CD8-positive, alpha-beta memory T cell (primary cell): ENCODE data around the gene FAM241B. TPM values are rescaled to one million over a fixed set of nuclear protein-coding genes. Genes with fewer than 3 reads are reported as not detected.
A peak's percentile ranks its signal among the peaks of the same experiment; 100 is the strongest.

Source experiments
- CTCF ChIA-PET: fragments of 350-600 bp; sonication (Branson Sonifier 250); formaldehyde crosslinking; loops from one replicate; lab custom pipeline; 2021; ENCODE audit warnings: antibody characterized with exemption; lab: Charles Lee
- POLR2A ChIA-PET: fragments of 350-600 bp; sonication (Branson Sonifier 250); formaldehyde crosslinking; loops from one replicate; lab custom pipeline; 2021; ENCODE audit warnings: antibody characterized with exemption; lab: Charles Lee
- DNase-seq, 5 donors: peaks; one replicate each; pipeline versions ENCODE4 v3.0.0 to v3.0.0-alpha.2; 2020 to 2022; ENCODE audit warnings: mixed read lengths in 1 of 5
- H3K27ac ChIP-seq: one replicate; pipeline ENCODE4 v1.7.0; 2013; ENCODE audit warnings: low read depth, mild to moderate bottlenecking, low read length, moderate library complexity
- H3K27me3 ChIP-seq: 2 replicates; pipeline ENCODE4 v1.7.0; 2013; ENCODE audit warnings: low read length, mild to moderate bottlenecking; ENCODE audit not compliant: insufficient read depth, poor library complexity, severe bottlenecking
- H3K36me3 ChIP-seq: 2 replicates; pipeline ENCODE4 v1.7.0; 2013; ENCODE audit warnings: mild to moderate bottlenecking, low read length, moderate library complexity; ENCODE audit not compliant: insufficient read depth
- H3K4me1 ChIP-seq: 2 replicates; pipeline ENCODE4 v1.7.0; 2013; ENCODE audit warnings: mild to moderate bottlenecking, low read length, moderate library complexity; ENCODE audit not compliant: insufficient read depth
- H3K4me3 ChIP-seq: 2 replicates; pipeline ENCODE4 v1.7.0; 2013; ENCODE audit warnings: mild to moderate bottlenecking, low read length
- H3K9me3 ChIP-seq: 2 replicates; pipeline ENCODE4 v1.7.0; 2013; ENCODE audit warnings: mild to moderate bottlenecking, low read length
- H3K27ac Mint-ChIP-seq, 8 donors: one replicate each; pipeline ENCODE4 v1.8.0; 2020 to 2021; ENCODE audit warnings: mixed read lengths in 8 of 8, mild to moderate bottlenecking in 6 of 8, inconsistent platforms in 3 of 8, moderate library complexity in 3 of 8
- H3K27me3 Mint-ChIP-seq, 2 donors: one replicate each; pipeline ENCODE4 v1.8.0; 2020 to 2021; ENCODE audit warnings: mixed read lengths in 2 of 2, mild to moderate bottlenecking in 1 of 2, moderate library complexity in 1 of 2
- H3K36me3 Mint-ChIP-seq, 3 donors: one replicate each; pipeline ENCODE4 v1.8.0; 2020 to 2021; ENCODE audit warnings: mixed read lengths in 3 of 3, inconsistent platforms in 1 of 3, mild to moderate bottlenecking in 1 of 3
- H3K4me1 Mint-ChIP-seq, 3 donors: one replicate each; pipeline ENCODE4 v1.8.0; 2020 to 2021; ENCODE audit warnings: mixed read lengths in 3 of 3, inconsistent platforms in 1 of 3, mild to moderate bottlenecking in 1 of 3
- H3K4me3 Mint-ChIP-seq, 7 donors: one replicate each; pipeline ENCODE4 v1.8.0; 2020 to 2021; ENCODE audit warnings: mixed read lengths in 7 of 7, mild to moderate bottlenecking in 6 of 7, moderate library complexity in 4 of 7, inconsistent platforms in 2 of 7
- H3K9me3 Mint-ChIP-seq, 5 donors: one replicate each; pipeline ENCODE4 v1.8.0; 2020 to 2022; ENCODE audit warnings: mixed read lengths in 5 of 5, mild to moderate bottlenecking in 3 of 5, moderate library complexity in 2 of 5, inconsistent platforms in 1 of 5
- polyA plus RNA-seq: library from polyadenylated mRNA; unstranded; fragments of 300-500 nt; fragmentation: Illumina TruSeq; gene quantifications from one replicate; pipeline ENCODE4 v1.2.3, GENCODE V29; 2021
- total RNA-seq, 2 experiments: library from RNA; stranded (reverse); gene quantifications; one replicate each; pipeline ENCODE4 v1.2.3, GENCODE V29; 2021

FAM241B gene
- total and polyA plus RNA-seq, 3 experiments from 2014 or later, result 10.6 to 11.8 (median 10.8) TPM

- DNase-seq, result no peak
- Histone ChIP-seq H3K9me3 (no peaks in the 10 kb centered on the region), H3K27ac (no peak overlapping the region), H3K27me3 (no peaks in the 10 kb centered on the region), H3K4me3 (no peak overlapping the region), H3K36me3 (no peaks in the 10 kb centered on the region), H3K4me1 (peaks cover 15% of the 10 kb centered on the region)
- Mint-ChIP-seq H3K4me3 (no peak overlapping the region), H3K9me3 (no peaks in the 10 kb centered on the region), H3K36me3 (no peaks in the 10 kb centered on the region), H3K4me1 (peaks cover 12 to 14% (median 13%) of the 10 kb centered on the region in 3 donors), H3K27me3 (peaks cover 3 to 5% of the 10 kb centered on the region in 2 donors), H3K27ac (peak overlapping the region in 2 of 8 donors; percentile 56 to 77)
- CTCF ChIA-PET, result interaction anchor here (0.8 to 2.0 kb wide), 4 partner anchors 11 to 197 kb away, joined by 3 to 6 read pairs (median 4); no protein-coding TSS in a partner anchor
- POLR2A ChIA-PET, result no interaction called here
Measured at GRCh38 chr10:69647126-69647525, 17.1 kb downstream of the FAM241B start.

- DNase-seq, result no peak
- Histone ChIP-seq H3K36me3 (no peaks in the 10 kb centered on the region), H3K27ac (no peak overlapping the region), H3K9me3 (no peaks in the 10 kb centered on the region), H3K27me3 (no peaks in the 10 kb centered on the region), H3K4me1 (peaks cover 15% of the 10 kb centered on the region), H3K4me3 (no peak overlapping the region)
- peaks cover 12 to 14% (median 13%) of the 10 kb centered on the region in 3 donors for H3K4me1 Mint-ChIP-seq
- ChIA-PET CTCF (interaction anchor here (0.8 to 2.0 kb wide), 2 partner anchors 19 to 131 kb away, joined by 4 to 6 read pairs; no protein-coding TSS in a partner anchor), POLR2A (interaction anchor here (0.7 kb wide), 1 partner anchor 728 kb away, joined by 6 read pairs; no protein-coding TSS in a partner anchor)
- H3K36me3 Mint-ChIP-seq, result no peaks in the 10 kb centered on the region
- peak overlapping the region in 1 of 8 donors; percentile 14 for H3K27ac Mint-ChIP-seq
- H3K9me3 Mint-ChIP-seq, result no peaks in the 10 kb centered on the region
- peaks cover 3 to 5% of the 10 kb centered on the region in 2 donors for H3K27me3 Mint-ChIP-seq
- no peak overlapping the region for H3K4me3 Mint-ChIP-seq
Measured at GRCh38 chr10:69647819-69648218, 17.8 kb downstream of the FAM241B start.

GRCh38 chr10:69648461-69648860, 18.4 kb downstream of the FAM241B start:
- Mint-ChIP-seq H3K27ac (no peak overlapping the region), H3K36me3 (no peaks in the 10 kb centered on the region), H3K27me3 (peaks cover 1 to 5% of the 10 kb centered on the region in 2 donors), H3K9me3 (no peaks in the 10 kb centered on the region), H3K4me1 (peaks cover 12 to 14% (median 13%) of the 10 kb centered on the region in 3 donors), H3K4me3 (no peak overlapping the region)
- no peaks in the 10 kb centered on the region for H3K27me3 ChIP-seq
- no peaks in the 10 kb centered on the region for H3K36me3 ChIP-seq
- CTCF ChIA-PET, result interaction anchor here (2.5 kb wide), 1 partner anchor 133 kb away, joined by 5 read pairs; no protein-coding TSS in a partner anchor
- DNase-seq, result no peak
- POLR2A ChIA-PET, result interaction anchor here (0.7 kb wide), 1 partner anchor 728 kb away, joined by 6 read pairs; no protein-coding TSS in a partner anchor
- no peaks in the 10 kb centered on the region for H3K9me3 ChIP-seq
- no peak overlapping the region for H3K4me3 ChIP-seq
- H3K4me1 ChIP-seq, result peaks cover 15% of the 10 kb centered on the region
- H3K27ac ChIP-seq, result no peak overlapping the region

- POLR2A ChIA-PET, result no interaction called here
Measured at GRCh38 chr10:69649786-69650550, 19.9 kb downstream of the FAM241B start.

GRCh38 chr10:69650589-69651261, 20.7 kb downstream of the FAM241B start:
- Histone ChIP-seq H3K4me3 (no peak overlapping the region), H3K36me3 (no peaks in the 10 kb centered on the region), H3K27ac (no peak overlapping the region), H3K4me1 (peaks cover 15% of the 10 kb centered on the region), H3K9me3 (no peaks in the 10 kb centered on the region), H3K27me3 (no peaks in the 10 kb centered on the region)
- peak overlapping the region in 4 of 8 donors; percentile 22 to 76 (median 38) for H3K27ac Mint-ChIP-seq
- H3K27me3 Mint-ChIP-seq, result peaks cover 5 to 8% of the 10 kb centered on the region in 2 donors
- ChIA-PET POLR2A (no interaction called here), CTCF (interaction anchor here (2.5 kb wide), 1 partner anchor 135 kb away, joined by 5 read pairs; no protein-coding TSS in a partner anchor)
- H3K9me3 Mint-ChIP-seq, result no peaks in the 10 kb centered on the region
- H3K36me3 Mint-ChIP-seq, result no peaks in the 10 kb centered on the region
- H3K4me1 Mint-ChIP-seq, result peaks cover 12 to 14% (median 13%) of the 10 kb centered on the region in 3 donors
- peak in 2 of 5 donors; percentile 8 to 9 for DNase-seq
- peak overlapping the region in 2 of 7 donors; percentile 33 to 62 for H3K4me3 Mint-ChIP-seq

More at GRCh38 chr10:69649786-69650550, 19.9 kb downstream of the FAM241B start:
- no peak for DNase-seq
- no peaks in the 10 kb centered on the region for H3K27me3 ChIP-seq
- H3K36me3 Mint-ChIP-seq, result no peaks in the 10 kb centered on the region
- H3K9me3 ChIP-seq, result no peaks in the 10 kb centered on the region
- H3K4me3 Mint-ChIP-seq, result no peak overlapping the region
- H3K9me3 Mint-ChIP-seq, result no peaks in the 10 kb centered on the region
- CTCF ChIA-PET, result interaction anchor here (2.5 kb wide), 1 partner anchor 134 kb away, joined by 5 read pairs; no protein-coding TSS in a partner anchor
- H3K4me1 ChIP-seq, result peaks cover 15% of the 10 kb centered on the region
- H3K27me3 Mint-ChIP-seq, result peaks cover 3 to 5% of the 10 kb centered on the region in 2 donors
- H3K27ac ChIP-seq, result no peak overlapping the region
- peaks cover 12 to 14% (median 13%) of the 10 kb centered on the region in 3 donors for H3K4me1 Mint-ChIP-seq
- H3K36me3 ChIP-seq, result no peaks in the 10 kb centered on the region
- no peak overlapping the region for H3K27ac Mint-ChIP-seq
- H3K4me3 ChIP-seq, result no peak overlapping the region

DNA sequence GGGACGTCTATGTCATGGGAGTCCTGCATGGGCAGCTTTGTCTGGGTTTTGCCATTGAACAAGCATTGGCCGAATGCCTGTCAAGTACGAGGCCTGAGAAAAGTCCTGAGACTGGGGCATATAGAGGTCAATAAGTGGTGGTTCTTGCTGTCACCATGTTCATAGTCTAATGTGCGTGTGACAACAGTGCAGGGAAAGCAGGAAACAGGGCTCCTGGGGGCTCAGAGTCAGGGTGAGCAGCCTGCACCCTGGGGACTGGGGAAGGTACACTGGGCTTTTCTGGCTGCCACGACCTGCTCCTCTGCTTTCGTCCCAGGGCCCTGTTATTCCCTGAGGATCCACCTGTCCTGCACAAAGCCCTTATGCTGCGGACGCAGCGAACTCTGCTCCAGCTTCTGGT, 21.3 kb downstream of the FAM241B start:
- H3K27ac ChIP-seq, result no peak overlapping the region
- no peak for DNase-seq
- Mint-ChIP-seq H3K9me3 (no peaks in the 10 kb centered on the region), H3K27me3 (peaks cover 3 to 10% of the 10 kb centered on the region in 2 donors), H3K36me3 (no peaks in the 10 kb centered on the region), H3K4me3 (peak overlapping the region in 2 of 7 donors; percentile 33 to 62), H3K27ac (peak overlapping the region in 1 of 8 donors; percentile 76), H3K4me1 (peaks cover 12 to 14% (median 13%) of the 10 kb centered on the region in 3 donors)
- CTCF ChIA-PET, result no interaction called here
- H3K36me3 ChIP-seq, result no peaks in the 10 kb centered on the region
- POLR2A ChIA-PET, result no interaction called here
- H3K27me3 ChIP-seq, result no peaks in the 10 kb centered on the region
- peaks cover 15% of the 10 kb centered on the region for H3K4me1 ChIP-seq
- no peaks in the 10 kb centered on the region for H3K9me3 ChIP-seq
- no peak overlapping the region for H3K4me3 ChIP-seq

DNA sequence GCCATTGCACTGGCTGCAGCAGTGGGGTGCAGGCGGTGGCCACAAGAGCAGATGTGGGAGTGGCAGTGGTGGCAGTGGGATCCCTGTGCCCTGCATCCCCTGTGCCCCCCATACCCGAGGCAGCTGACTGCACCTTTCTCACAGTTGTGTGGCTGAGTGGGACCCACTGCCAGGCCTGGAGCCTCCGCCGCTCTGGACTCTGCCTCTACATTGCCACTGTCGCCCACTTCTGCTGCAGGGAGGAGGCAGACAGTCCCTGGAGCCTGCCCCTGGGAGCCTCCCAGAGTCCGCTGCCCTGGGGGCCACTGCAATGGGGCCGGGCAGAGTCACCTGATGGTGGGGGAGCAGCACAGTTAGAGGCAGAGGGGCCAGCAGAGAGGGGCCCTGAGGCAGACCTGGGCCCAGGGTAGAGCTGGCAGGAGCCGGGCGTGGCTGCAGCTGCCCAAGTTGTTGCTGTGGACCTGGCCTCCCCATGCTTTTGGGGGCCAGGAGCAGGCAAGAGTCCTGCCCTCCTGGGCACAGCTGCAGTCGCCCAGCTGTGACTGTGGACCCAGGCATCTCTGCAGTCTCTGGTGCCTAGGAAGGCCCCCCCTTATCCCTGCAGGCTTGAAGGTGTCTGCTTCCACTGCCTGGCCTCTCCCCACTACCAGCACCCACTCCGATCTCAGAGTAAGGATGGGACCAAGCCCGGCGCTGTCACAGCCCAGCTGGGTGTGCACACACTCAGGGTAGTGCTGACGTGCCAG, 22.2 kb downstream of the FAM241B start:
- peak overlapping the region in 1 of 8 donors; percentile 76 for H3K27ac Mint-ChIP-seq
- H3K9me3 ChIP-seq, result no peaks in the 10 kb centered on the region
- H3K27ac ChIP-seq, result no peak overlapping the region
- CTCF ChIA-PET, result interaction anchor here (1.1 kb wide), 1 partner anchor 137 kb away, joined by 4 read pairs; no protein-coding TSS in a partner anchor
- H3K36me3 ChIP-seq, result no peaks in the 10 kb centered on the region
- H3K4me1 ChIP-seq, result peaks cover 15% of the 10 kb centered on the region
- H3K4me1 Mint-ChIP-seq, result peaks cover 12 to 14% (median 13%) of the 10 kb centered on the region in 3 donors
- POLR2A ChIA-PET, result interaction anchor here (0.6 kb wide), 1 partner anchor 206 kb away, joined by 8 read pairs; no protein-coding TSS in a partner anchor
- H3K4me3 ChIP-seq, result no peak overlapping the region
- H3K4me3 Mint-ChIP-seq, result peak overlapping the region in 1 of 7 donors; percentile 62
- no peak for DNase-seq
- H3K36me3 Mint-ChIP-seq, result no peaks in the 10 kb centered on the region
- H3K27me3 Mint-ChIP-seq, result peaks cover 3 to 15% of the 10 kb centered on the region in 2 donors
- no peaks in the 10 kb centered on the region for H3K27me3 ChIP-seq
- no peaks in the 10 kb centered on the region for H3K9me3 Mint-ChIP-seq
